ENCODE results near the gene NKIRAS1.

DNA sequence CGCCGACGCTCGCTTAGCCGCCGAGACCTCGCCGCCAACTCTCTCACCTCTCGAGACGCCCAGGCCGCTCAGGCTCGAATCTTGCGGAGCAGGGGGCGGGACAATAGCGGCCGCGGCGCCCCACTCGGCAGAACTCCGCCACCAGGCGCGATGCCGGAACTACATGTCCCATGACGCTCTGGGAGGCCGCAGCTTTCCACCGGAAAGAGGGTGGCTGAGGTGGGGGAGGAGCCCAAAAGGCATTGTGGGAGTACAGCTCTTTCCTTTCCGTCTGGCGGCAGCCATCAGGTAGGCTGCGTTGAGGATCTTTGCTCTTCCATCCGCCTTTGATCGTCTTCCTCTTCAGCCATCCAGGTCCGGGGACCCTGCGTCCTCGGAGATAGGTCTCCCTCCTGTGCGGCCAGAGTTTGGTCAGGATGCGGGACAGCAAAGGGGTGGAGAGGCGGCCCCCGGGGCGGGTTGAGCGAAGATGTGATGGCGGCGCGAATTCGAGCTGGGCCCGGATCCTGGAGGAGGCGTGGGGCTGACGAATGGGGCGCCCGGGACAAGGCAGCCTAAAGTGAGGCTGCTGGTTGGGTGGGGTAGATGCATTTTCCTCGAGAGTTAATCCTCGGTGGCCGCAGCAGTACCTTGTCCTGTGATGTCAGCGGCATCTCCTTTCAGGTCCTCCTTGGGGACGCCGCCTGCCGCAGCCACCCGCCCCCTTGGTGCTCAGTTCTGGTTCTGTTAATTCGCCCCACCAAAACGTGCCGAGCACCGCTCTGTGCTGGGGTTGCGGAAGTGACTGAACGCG lies at the start of gene NKIRAS1, which contains the start of gene RPL15:
- TF ChIP-seq, protein P1, sequence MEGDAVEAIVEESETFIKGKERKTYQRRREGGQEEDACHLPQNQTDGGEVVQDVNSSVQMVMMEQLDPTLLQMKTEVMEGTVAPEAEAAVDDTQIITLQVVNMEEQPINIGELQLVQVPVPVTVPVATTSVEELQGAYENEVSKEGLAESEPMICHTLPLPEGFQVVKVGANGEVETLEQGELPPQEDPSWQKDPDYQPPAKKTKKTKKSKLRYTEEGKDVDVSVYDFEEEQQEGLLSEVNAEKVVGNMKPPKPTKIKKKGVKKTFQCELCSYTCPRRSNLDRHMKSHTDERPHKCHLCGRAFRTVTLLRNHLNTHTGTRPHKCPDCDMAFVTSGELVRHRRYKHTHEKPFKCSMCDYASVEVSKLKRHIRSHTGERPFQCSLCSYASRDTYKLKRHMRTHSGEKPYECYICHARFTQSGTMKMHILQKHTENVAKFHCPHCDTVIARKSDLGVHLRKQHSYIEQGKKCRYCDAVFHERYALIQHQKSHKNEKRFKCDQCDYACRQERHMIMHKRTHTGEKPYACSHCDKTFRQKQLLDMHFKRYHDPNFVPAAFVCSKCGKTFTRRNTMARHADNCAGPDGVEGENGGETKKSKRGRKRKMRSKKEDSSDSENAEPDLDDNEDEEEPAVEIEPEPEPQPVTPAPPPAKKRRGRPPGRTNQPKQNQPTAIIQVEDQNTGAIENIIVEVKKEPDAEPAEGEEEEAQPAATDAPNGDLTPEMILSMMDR (IDR thresholded peaks at IDR 0.05): peak; percentile 44 to 68 (median 52)
- peak; percentile 96 for TF ChIP-seq POLR2A (IDR thresholded peaks at IDR 0.05)
